ENCODE measurements around the gene IL17RC.

The IL17RC gene

DNA sequence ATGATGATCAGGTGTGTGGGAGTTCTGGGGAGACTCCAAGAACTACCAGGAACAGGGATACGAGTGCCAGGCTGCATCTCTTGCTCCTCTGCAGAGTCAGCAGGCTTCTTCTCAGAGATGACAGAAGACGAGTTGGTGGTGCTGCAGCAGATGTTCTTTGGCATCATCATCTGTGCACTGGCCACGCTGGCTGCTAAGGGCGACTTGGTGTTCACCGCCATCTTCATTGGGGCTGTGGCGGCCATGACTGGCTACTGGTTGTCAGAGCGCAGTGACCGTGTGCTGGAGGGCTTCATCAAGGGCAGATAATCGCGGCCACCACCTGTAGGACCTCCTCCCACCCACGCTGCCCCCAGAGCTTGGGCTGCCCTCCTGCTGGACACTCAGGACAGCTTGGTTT, 27.4 kb downstream of the IL17RC start:
- H3K9me3 Mint-ChIP-seq: no peaks in the 10 kb centered on the region
- peaks cover 6% of the 10 kb centered on the region for H3K4me1 Mint-ChIP-seq
- H3K4me3 Mint-ChIP-seq: no peak overlapping the region
- no peak for ATAC-seq
- H3K36me3 Mint-ChIP-seq: peaks cover 21% of the 10 kb centered on the region
- H3K27ac Mint-ChIP-seq: no peak overlapping the region
- H3K27me3 Mint-ChIP-seq: no peaks in the 10 kb centered on the region

DNA sequence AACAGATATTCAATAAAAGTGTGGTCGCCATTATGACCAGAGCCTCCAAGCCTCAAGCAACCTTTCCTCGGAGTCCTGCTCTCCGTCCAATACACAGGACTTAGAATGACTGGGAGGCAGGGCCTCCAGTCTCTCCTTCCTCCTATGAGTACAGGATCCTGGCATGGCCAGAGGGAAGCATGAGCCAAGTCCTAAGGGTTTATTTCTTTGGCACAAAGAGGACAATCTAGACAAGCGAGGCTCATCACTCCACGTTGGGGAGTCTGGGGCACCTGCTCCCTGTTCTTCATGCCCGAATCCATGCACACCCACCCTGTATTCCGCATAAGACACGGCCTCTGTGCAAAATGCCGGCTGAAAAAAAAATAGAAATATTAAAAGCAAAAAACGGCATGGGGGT, 28.5 kb downstream of the IL17RC start:
- no peak overlapping the region for H3K4me3 Mint-ChIP-seq

DNA sequence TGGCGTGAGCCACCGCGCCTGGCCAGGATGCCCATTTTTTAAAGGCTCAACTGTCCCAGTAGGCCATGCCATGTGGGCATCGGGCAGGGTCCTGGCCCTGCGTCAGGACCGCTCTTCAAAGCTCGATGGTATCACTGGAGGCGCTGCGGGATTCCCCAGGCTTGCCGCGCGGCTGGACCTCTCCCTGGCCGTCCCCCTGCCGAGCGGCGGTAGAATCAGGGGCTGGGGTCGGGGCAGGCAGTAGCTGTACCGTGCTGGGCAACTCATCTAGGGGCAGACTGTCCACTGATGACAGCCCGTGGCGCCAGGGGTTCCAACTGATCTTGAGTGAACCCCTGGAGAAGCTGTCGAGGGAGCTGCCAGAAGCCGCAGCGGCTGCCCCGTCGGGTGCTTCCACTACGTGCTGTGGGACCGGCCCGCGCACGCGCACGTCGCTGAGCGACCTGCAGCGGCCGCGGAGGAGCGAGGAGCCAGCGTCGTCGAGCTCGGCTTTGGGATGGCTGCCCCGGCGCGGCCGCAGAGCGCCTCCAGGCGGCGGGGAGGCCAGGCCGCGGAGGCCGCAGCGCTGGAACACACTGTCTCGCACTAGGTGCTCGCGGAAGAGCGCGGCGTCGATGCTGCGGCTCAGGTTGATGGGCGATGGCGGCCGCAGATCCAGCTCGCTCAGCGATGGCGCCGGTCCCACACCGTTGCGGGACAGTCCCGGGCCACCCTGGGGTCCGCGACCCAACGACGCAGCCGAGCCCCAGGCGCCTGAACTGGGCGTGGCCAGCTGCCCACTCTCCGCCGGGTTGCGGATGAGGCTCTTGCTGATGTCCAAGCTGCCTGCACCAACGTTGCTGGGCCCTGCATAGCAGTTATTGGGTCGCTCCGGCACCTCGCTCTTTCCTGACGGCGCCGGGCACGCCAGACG, 29.5 kb downstream of the IL17RC start:
- peak; percentile 76 for ATAC-seq
- peak overlapping the region; percentile 73 for H3K27ac Mint-ChIP-seq
- peak overlapping the region; percentile 78 for H3K4me3 Mint-ChIP-seq

More for the DNA sequence above, 28.5 kb downstream of the IL17RC start:
- H3K27ac Mint-ChIP-seq: no peak overlapping the region
- H3K4me1 Mint-ChIP-seq: peaks cover 10% of the 10 kb centered on the region
- H3K9me3 Mint-ChIP-seq: no peaks in the 10 kb centered on the region
- H3K27me3 Mint-ChIP-seq: no peaks in the 10 kb centered on the region
- no peak for ATAC-seq
- peaks cover 26% of the 10 kb centered on the region for H3K36me3 Mint-ChIP-seq

DNA sequence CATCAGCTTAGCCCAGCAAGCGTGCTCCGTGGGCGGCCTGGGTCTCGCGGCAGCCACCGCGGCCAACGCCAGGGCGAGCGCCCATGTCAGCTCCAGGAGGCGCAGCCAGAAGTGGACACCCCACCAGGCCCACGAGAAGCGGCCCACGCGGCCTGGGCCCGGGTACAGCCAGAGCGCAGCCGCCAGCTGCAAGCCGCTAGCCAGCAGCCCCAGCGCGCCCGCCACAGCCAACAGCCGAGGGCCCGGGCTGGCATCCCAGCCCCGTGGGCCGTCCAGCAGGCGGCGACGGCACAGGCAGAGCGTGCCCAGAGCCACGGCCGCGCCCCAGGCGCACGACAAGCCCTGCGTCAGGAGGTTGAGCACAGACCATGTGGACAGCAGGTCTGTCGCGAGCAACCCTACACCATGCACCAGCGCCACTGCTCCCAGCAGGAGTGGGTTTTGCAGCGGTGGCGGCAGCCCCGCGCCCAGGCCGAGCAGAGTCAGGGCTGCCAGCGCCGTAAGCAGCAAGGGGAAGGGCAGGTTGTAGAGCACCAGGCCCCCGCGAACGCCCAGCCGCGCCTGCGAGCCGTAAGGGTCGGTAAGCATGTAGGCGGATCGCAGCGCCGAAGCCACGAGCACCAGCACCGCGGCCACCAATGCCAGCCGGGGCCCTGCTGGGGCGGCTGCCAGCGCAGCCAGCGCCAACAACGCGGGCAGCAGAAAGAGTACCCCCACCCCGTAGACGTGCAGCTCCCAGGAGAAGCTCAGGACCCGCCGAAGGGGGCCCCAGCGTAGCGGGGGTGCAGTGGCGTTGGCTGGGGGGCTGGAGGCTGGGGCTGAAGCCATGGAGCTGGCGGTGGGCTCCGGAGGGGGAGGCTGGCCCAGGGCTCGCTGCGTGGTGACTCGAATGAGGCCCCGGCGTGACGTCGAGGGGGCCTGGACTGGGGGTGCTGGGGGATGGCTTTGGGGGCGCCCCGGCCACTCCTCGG, 30.4 kb downstream of the IL17RC start:
- H3K4me1 Mint-ChIP-seq: peaks cover 25% of the 10 kb centered on the region
- ATAC-seq: no peak
- H3K4me3 Mint-ChIP-seq: no peak overlapping the region
- peaks cover 22% of the 10 kb centered on the region for H3K36me3 Mint-ChIP-seq
- no peaks in the 10 kb centered on the region for H3K27me3 Mint-ChIP-seq
- no peaks in the 10 kb centered on the region for H3K9me3 Mint-ChIP-seq
- H3K27ac Mint-ChIP-seq: no peak overlapping the region

More for the DNA sequence above, 29.5 kb downstream of the IL17RC start:
- Mint-ChIP-seq H3K9me3 (no peaks in the 10 kb centered on the region), H3K27me3 (no peaks in the 10 kb centered on the region), H3K4me1 (peaks cover 20% of the 10 kb centered on the region), H3K36me3 (peaks cover 24% of the 10 kb centered on the region)

DNA sequence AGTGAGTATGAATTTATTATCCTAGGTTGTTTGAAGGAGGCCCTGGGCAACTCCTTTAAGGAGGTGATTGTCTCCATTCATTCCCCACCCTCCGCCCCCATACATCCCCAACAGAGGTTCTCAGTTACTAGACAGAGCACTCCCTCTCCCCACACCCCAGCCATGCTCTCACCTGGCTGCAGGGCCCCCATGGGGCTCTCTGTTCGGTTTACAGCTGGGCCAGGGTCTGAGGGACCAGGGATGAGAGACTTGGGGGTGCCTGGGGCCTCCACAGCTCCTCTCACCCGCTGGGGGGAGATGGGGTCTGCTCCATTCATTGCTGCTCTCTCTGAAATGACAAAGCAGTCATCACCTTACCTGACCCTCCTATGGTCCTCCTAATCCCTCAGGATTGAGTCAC, 31.7 kb downstream of the IL17RC start:
- Mint-ChIP-seq H3K4me1 (peaks cover 32% of the 10 kb centered on the region), H3K4me3 (no peak overlapping the region), H3K27ac (no peak overlapping the region), H3K9me3 (no peaks in the 10 kb centered on the region), H3K36me3 (peaks cover 22% of the 10 kb centered on the region), H3K27me3 (no peaks in the 10 kb centered on the region)
- ATAC-seq: no peak

DNA sequence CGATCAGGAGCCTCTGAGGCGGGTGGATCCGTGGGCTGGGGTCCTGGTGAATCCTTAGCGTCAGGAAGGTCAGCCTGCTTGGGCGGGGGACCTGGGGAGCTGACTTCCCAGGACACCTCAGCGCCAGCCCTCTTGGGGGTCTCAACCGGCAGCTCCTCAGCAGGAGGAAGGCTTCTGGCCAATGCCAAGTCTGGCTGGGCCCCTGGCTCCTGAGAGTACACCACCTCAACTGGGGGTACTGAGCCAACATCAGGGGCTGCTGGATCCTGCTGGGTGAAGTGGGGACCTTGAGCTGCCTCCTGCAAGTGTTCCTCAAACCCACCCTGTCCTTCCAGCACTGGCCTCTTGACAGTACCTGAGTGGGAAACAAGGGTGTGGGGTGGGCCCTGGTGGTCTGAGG, 32.2 kb downstream of the IL17RC start:
- Mint-ChIP-seq H3K27me3 (no peaks in the 10 kb centered on the region), H3K27ac (no peak overlapping the region), H3K4me1 (peaks cover 32% of the 10 kb centered on the region), H3K9me3 (no peaks in the 10 kb centered on the region), H3K36me3 (peaks cover 22% of the 10 kb centered on the region), H3K4me3 (no peak overlapping the region)
- ATAC-seq: no peak

DNA sequence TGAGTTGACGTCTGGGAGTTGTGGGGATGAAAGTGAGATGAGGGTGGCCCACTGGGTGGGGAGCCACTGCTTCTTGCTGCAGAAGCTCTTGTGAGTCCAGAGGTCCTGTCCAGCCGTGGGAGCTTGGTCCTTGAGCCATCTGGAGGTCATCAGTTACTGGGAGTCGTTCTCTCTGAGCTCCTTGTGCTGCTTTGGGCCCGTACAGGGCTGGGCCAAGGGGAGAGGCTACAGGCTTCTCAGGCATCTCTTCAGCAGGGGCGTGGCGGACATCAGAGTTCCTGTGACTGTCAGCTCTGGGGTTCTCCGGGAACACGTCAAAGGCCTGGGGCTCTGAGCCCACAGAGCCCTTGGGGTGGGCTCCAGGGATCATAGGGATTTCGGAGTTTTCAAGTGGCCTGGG, 32.7 kb downstream of the IL17RC start:
- Mint-ChIP-seq H3K27ac (no peak overlapping the region), H3K36me3 (peaks cover 22% of the 10 kb centered on the region), H3K27me3 (no peaks in the 10 kb centered on the region), H3K9me3 (no peaks in the 10 kb centered on the region), H3K4me3 (no peak overlapping the region), H3K4me1 (peaks cover 32% of the 10 kb centered on the region)
- no peak for ATAC-seq

DNA sequence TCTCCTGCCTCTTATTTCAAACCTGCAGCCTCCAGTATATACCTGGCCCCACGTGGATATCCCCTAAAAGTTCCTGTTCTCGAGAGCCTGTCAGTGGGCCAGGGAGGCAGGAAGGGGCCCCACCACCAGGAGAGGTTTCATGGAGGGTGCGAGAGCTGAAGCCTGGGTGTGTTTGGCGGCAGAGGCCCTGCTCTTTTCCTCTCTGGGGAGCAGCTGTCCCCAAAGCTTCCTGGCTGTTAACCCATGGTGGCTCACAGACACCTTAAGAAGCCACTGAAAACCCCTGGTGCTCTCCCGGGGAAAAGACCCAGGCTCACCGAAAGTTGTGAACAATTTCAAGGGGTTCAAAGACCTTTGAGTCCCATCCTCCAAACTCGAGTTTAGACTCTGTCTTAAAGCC, 34.2 kb downstream of the IL17RC start:
- peak; percentile 31 for ATAC-seq
- Mint-ChIP-seq H3K4me1 (peaks cover 30% of the 10 kb centered on the region), H3K27me3 (no peaks in the 10 kb centered on the region), H3K9me3 (no peaks in the 10 kb centered on the region), H3K4me3 (peak overlapping the region; percentile 93), H3K27ac (peak overlapping the region; percentile 64), H3K36me3 (peaks cover 14% of the 10 kb centered on the region)

DNA sequence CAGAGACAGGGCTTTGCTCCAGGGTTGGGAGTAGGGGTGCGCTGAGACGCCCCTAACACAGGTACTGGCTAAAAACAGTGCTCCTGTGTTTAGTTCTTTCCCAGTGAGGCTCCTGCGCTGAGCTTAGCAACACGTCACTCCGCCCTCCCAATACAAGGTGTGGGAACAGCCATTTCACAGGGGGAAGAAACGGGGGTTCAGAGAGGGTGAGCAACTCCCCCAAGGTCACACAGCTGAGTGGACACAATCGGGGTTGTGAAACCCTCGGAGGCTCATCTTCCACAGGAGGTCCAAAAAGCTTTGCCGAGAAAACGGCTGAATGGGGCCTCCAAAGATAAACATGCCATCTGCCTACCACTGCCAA, 34.7 kb downstream of the IL17RC start:
- Mint-ChIP-seq H3K36me3 (peaks cover 11% of the 10 kb centered on the region), H3K4me3 (peak overlapping the region; percentile 93), H3K27ac (peak overlapping the region; percentile 64), H3K4me1 (peaks cover 26% of the 10 kb centered on the region), H3K27me3 (no peaks in the 10 kb centered on the region), H3K9me3 (no peaks in the 10 kb centered on the region)
- peak; percentile 6 for ATAC-seq

DNA sequence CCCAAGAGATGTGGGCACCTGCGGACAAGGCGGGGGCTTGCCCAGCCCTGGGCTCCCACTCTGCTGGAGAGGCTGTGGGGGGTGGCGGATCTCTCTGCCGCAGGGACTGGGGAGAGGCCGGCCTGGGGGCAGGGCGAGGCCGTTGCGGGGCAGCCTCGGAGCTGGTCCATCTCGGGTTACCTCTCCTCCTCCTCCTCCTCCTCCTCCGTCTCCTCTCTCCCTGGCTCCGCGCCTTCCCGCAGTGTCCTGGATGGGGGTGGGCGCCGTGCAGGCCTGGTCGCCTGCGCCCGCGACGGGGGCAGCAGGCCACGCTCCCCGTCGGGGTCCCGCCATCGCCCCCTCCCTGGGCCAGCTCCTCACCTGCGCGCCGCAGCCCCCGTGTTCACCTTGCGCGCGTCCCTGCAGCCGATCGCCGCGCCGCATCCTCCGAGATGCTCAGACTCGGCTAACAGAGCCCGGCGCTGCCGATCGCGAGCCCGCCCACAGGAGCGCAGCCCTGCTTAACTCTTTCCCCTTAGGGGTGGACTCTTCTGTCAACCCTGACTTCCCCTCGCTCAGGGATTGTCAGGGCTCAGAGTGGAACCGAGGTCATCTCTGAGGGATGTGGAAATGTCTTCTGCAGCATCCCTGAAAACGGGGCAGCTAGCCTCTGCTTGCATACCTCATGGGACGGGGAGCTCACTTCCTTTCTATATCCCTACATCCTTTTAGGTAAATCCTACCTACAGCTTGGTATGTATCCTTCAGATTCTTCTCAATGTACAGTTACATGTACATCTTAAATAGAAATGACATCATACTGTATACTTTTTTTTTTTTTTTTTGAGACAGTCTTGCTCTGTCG, 35.3 kb downstream of the IL17RC start, which contains the start of gene PRRT3:
TSS of gene PRRT3 (minus strand) at position 447 of the 844 bp plus-strand sequence. CDS start 2,293 bp downstream, outside the sequence.
- Mint-ChIP-seq H3K27me3 (no peaks in the 10 kb centered on the region), H3K4me1 (peaks cover 26% of the 10 kb centered on the region), H3K27ac (peak within 1 kb of the TSS; percentile 64), H3K4me3 (peak within 1 kb of the TSS; percentile 93), H3K36me3 (peaks cover 11% of the 10 kb centered on the region), H3K9me3 (no peaks in the 10 kb centered on the region)
- ATAC-seq: peak; percentile 88

DNA sequence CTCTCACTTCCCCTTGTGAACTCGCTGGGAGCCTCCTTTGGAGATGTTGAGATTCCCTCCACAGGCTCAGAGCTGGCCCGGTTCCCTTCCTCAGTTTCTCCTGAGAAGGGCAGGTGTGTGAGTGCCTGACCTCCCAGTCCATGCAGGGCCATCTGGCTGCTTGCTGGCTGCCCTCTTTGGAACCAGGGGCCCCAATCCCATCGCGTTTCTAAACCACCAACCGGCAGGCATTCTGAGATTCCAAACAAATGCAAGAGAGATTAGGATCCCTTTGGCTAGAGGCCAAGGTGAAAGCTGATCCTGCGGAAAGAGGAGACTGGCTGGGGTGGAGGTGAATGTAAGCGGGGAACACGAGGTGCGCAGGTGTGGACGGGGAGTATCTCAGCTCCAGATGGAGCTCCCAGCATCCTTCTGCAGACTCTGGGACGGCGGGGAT, 38.2 kb downstream of the IL17RC start:
- Mint-ChIP-seq H3K4me3 (no peak overlapping the region), H3K27ac (no peak overlapping the region)

DNA sequence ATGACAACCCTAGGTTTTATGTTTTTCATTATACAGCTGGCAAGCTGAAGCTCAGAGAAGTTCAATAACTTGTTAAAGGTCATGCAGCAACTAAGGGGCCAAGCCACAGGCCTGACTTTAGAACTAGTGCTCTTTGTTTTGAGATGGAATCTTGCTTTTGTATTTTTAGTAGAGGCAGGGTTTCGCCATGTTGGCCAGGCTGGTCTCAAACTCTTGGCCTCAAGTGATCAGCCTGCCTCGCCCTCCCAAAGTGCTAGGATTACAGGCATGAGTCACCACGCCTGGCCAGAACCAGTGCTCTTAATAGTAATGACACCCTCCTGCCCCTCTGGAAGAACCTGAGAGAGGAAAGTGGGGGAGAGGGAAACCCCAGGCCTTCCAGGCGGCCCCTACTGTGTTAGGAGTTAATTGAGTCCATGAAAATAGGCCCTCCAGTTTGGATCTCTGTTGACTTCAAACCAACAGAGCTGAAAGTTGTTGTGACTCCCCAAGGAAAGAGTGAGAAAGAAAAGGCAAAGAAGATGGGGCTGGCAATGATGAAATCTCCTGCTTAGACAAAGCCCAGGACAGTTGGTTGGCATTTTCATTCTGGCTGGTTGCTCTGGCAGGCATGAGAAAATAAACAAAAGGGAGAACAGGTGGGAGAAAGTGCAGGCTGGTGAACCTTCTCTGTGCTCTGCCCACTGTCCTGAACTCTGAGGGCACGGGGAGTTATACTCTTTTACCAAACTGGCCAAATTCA, 38.9 kb downstream of the IL17RC start:
- Mint-ChIP-seq H3K9me3 (no peaks in the 10 kb centered on the region), H3K27ac (no peak overlapping the region), H3K27me3 (no peaks in the 10 kb centered on the region), H3K4me3 (no peak overlapping the region), H3K4me1 (peaks cover 18% of the 10 kb centered on the region), H3K36me3 (peaks cover 5% of the 10 kb centered on the region)
- no peak for ATAC-seq

More for the DNA sequence above, 38.2 kb downstream of the IL17RC start:
- no peak for ATAC-seq
- Mint-ChIP-seq H3K36me3 (peaks cover 5% of the 10 kb centered on the region), H3K27me3 (no peaks in the 10 kb centered on the region), H3K9me3 (no peaks in the 10 kb centered on the region), H3K4me1 (peaks cover 25% of the 10 kb centered on the region)

DNA sequence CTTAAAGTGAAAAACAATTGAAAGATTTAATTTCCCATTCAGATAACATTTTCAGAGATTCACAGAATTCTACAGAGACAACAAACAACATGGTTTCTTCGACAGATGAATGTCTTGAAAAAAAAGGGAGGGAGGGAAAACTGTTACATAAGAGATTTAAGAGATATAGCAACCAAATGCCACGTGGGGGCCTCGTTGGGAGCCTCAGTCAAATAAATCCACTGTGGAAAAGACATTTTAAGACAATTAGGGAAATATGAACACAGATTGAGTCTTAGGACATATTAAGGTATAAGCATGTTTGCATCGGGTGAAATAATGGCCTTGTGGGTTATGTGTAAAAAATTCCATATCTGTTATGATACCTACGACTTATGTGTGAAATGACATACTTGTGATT, 40.3 kb downstream of the IL17RC start:
- H3K4me1 Mint-ChIP-seq: peaks cover 9% of the 10 kb centered on the region
- H3K36me3 Mint-ChIP-seq: peaks cover 14% of the 10 kb centered on the region
- H3K9me3 Mint-ChIP-seq: no peaks in the 10 kb centered on the region
- ATAC-seq: no peak
- H3K27me3 Mint-ChIP-seq: no peaks in the 10 kb centered on the region
- no peak overlapping the region for H3K4me3 Mint-ChIP-seq
- H3K27ac Mint-ChIP-seq: no peak overlapping the region

All from stimulated activated memory B cell treated with anti-CD40 and anti-IgM and Interleukin-4, amounts not matched to agents 10 μg/mL and 1 μg/mL and 100 μg/mL, for 72 hours (primary cell).